ENCODE measurements around the gene PLEKHA7. TPM values are rescaled to one million over a fixed set of nuclear protein-coding genes. Genes with fewer than 3 reads are reported as not detected.
"Not testable (repeated sequence)": the region's sequence is repeated elsewhere in the genome, so short reads cannot be mapped to it uniquely, and the experiment has no call there.

The PLEKHA7 gene
- polyA plus RNA-seq, 1 experiment: 0.05 TPM

GRCh38 chr11:16889905-16890304 lies 124.3 kb downstream of the PLEKHA7 start:
- no peaks in the 10 kb centered on the region; the same call in 1 of the 2 replicates for H3K9me3 ChIP-seq (ENCODE audit: control insufficient read depth, insufficient read depth, low read length)
- CTCF ChIA-PET: interaction anchor here (0.9 to 1.5 kb wide), 2 partner anchors 70 to 102 kb away, joined by 3 to 4 read pairs; no protein-coding TSS in a partner anchor
- POLR2A ChIA-PET: no interaction called here

GRCh38 chr11:16889010-16889409 lies 125.2 kb downstream of the PLEKHA7 start:
- POLR2A ChIA-PET; H3K9me3 ChIP-seq (ENCODE audit: control insufficient read depth, insufficient read depth, low read length): not testable (repeated sequence)
- CTCF ChIA-PET: interaction anchor here (0.9 kb wide), 1 partner anchor 69 kb away, joined by 4 read pairs; no protein-coding TSS in a partner anchor

More at GRCh38 chr11:16889905-16890304, 124.3 kb downstream of the PLEKHA7 start:
- Histone ChIP-seq H3K27ac (ENCODE audit: low read depth, low read length) (no peak overlapping the region), H3K27me3 (ENCODE audit: control insufficient read depth, insufficient read depth, low read length) (no peaks in the 10 kb centered on the region), H3K4me3 (ENCODE audit: low read depth, low read length) (no peak overlapping the region)
- TF ChIP-seq CTCF (IDR thresholded peaks at IDR 0.05; ENCODE audit: low read depth, low read length): no peak
- no peak for DNase-seq (ENCODE audit: low read depth, low spot score)

GRCh38 chr11:16887887-16888286 lies 126.3 kb downstream of the PLEKHA7 start:
- H3K27ac ChIP-seq (ENCODE audit: low read depth, low read length); POLR2A ChIA-PET; H3K9me3 ChIP-seq (ENCODE audit: control insufficient read depth, insufficient read depth, low read length); H3K4me3 ChIP-seq (ENCODE audit: low read depth, low read length); CTCF ChIA-PET; DNase-seq (ENCODE audit: low read depth, low spot score); H3K27me3 ChIP-seq (ENCODE audit: control insufficient read depth, insufficient read depth, low read length): not testable (repeated sequence)

More at GRCh38 chr11:16889010-16889409, 125.2 kb downstream of the PLEKHA7 start:
- not testable (repeated sequence) for H3K27ac ChIP-seq (ENCODE audit: low read depth, low read length); DNase-seq (ENCODE audit: low read depth, low spot score); H3K4me3 ChIP-seq (ENCODE audit: low read depth, low read length); H3K27me3 ChIP-seq (ENCODE audit: control insufficient read depth, insufficient read depth, low read length)

- POLR2A ChIA-PET: interaction anchor here (0.6 kb wide), 1 partner anchor 674 kb away, joined by 3 read pairs; no protein-coding TSS in a partner anchor
- CTCF ChIA-PET: interaction anchor here (1.6 to 2.7 kb wide), 2 partner anchors 63 to 98 kb away, joined by 4 to 6 read pairs; no protein-coding TSS in a partner anchor
These were observed 131.0 kb downstream of the PLEKHA7 start for GRCh38 chr11:16883174-16883573.

GRCh38 chr11:16881766-16882165 lies 132.4 kb downstream of the PLEKHA7 start:
- ChIA-PET POLR2A (interaction anchor here (0.6 kb wide), 1 partner anchor 196 kb away, joined by 3 read pairs; the partner anchor contains the start of gene RPS13), CTCF (interaction anchor here (0.8 to 1.6 kb wide), 2 partner anchors 61 to 94 kb away, joined by 3 to 7 read pairs; no protein-coding TSS in a partner anchor)
- no peaks in the 10 kb centered on the region for H3K9me3 ChIP-seq (ENCODE audit: control insufficient read depth, insufficient read depth, low read length)
- no peak overlapping the region for H3K4me3 ChIP-seq (ENCODE audit: low read depth, low read length)
- no peak overlapping the region for H3K27ac ChIP-seq (ENCODE audit: low read depth, low read length)
- no peak for TF ChIP-seq CTCF (IDR thresholded peaks at IDR 0.05; ENCODE audit: low read depth, low read length)
- DNase-seq (ENCODE audit: low read depth, low spot score): no peak
- H3K27me3 ChIP-seq (ENCODE audit: control insufficient read depth, insufficient read depth, low read length): peaks cover 2% of the 10 kb centered on the region

More at GRCh38 chr11:16883174-16883573, 131.0 kb downstream of the PLEKHA7 start:
- DNase-seq (ENCODE audit: low read depth, low spot score): no peak
- Histone ChIP-seq H3K4me3 (ENCODE audit: low read depth, low read length) (no peak overlapping the region), H3K27me3 (ENCODE audit: control insufficient read depth, insufficient read depth, low read length) (no peaks in the 10 kb centered on the region), H3K9me3 (ENCODE audit: control insufficient read depth, insufficient read depth, low read length) (no peaks in the 10 kb centered on the region; the same call in 1 of the 2 replicates), H3K27ac (ENCODE audit: low read depth, low read length) (no peak overlapping the region)
- TF ChIP-seq CTCF (IDR thresholded peaks at IDR 0.05; ENCODE audit: low read depth, low read length): no peak

- Histone ChIP-seq H3K27me3 (ENCODE audit: control insufficient read depth, insufficient read depth, low read length) (peaks cover 2% of the 10 kb centered on the region), H3K4me3 (ENCODE audit: low read depth, low read length) (no peak overlapping the region), H3K9me3 (ENCODE audit: control insufficient read depth, insufficient read depth, low read length) (no peaks in the 10 kb centered on the region), H3K27ac (ENCODE audit: low read depth, low read length) (no peak overlapping the region)
- peak; percentile 21; the same call in 1 of the 2 replicates for TF ChIP-seq CTCF (IDR thresholded peaks at IDR 0.05; ENCODE audit: low read depth, low read length)
- POLR2A ChIA-PET: interaction anchor here (0.6 kb wide), 1 partner anchor 196 kb away, joined by 3 read pairs; the partner anchor contains the start of gene RPS13
- DNase-seq (ENCODE audit: low read depth, low spot score): no peak
- CTCF ChIA-PET: interaction anchor here (1.6 kb wide), 1 partner anchor 61 kb away, joined by 7 read pairs; no protein-coding TSS in a partner anchor
These were observed 133.0 kb downstream of the PLEKHA7 start for GRCh38 chr11:16881074-16881709.

Data from AG04450 (cell line).